GM23338 (cell line): ENCODE data around the gene ERVH48-1. TPM values are rescaled to one million over a fixed set of nuclear protein-coding genes. Genes with fewer than 3 reads are reported as not detected.
A peak's percentile ranks its signal among the peaks of the same experiment; 100 is the strongest.

Experiments used
- ATAC-seq: fragments of 200-7000 bp; cut with Tn5 transposase; 3 replicates; pipeline ENCODE4 v1.9.1; 2020
- DNase-seq: peaks from one replicate; pipeline ENCODE4 v3.0.0-alpha.2; 2015; ENCODE audit warnings: low spot score
- H2AFZ ChIP-seq: fragments of 200-600 bp; sonication (generic); 2 replicates; pipeline ENCODE4 v1.8.0; 2016; ENCODE audit warnings: antibody characterized with exemption, mild to moderate bottlenecking, moderate library complexity
- H3F3A ChIP-seq: fragments of 200-600 bp; sonication (generic); replicated peaks from 2 replicates; pipeline ENCODE4 v1.8.0; 2017; ENCODE audit warnings: antibody characterized with exemption, mixed run types, low read depth
- H3K27ac ChIP-seq: fragments of 200-600 bp; sonication (generic); 2 replicates; pipeline ENCODE4 v1.6.1; 2016; ENCODE audit warnings: low read depth
- H3K27me3 ChIP-seq: fragments of 200-600 bp; sonication (generic); 2 replicates; pipeline ENCODE4 v1.8.0; 2016; ENCODE audit warnings: mild to moderate bottlenecking, mixed run types, moderate library complexity; ENCODE audit not compliant: insufficient read depth
- H3K36me3 ChIP-seq: fragments of 200-600 bp; sonication (generic); 2 replicates; pipeline ENCODE4 v1.8.0; 2016; ENCODE audit warnings: mild to moderate bottlenecking; ENCODE audit not compliant: insufficient read depth
- H3K4me1 ChIP-seq: fragments of 200-600 bp; sonication (generic); 2 replicates; pipeline ENCODE4 v1.8.0; 2016; ENCODE audit warnings: mild to moderate bottlenecking, moderate library complexity; ENCODE audit not compliant: insufficient read depth
- H3K4me2 ChIP-seq: fragments of 200-600 bp; sonication (generic); 2 replicates; pipeline ENCODE4 v1.7.1; 2017; ENCODE audit warnings: mixed run types
- H3K4me3 ChIP-seq: fragments of 200-600 bp; sonication (generic); 2 replicates; pipeline ENCODE4 v1.6.1; 2016; ENCODE audit warnings: mixed run types
- H3K79me2 ChIP-seq: fragments of 200-600 bp; sonication (generic); replicated peaks from 2 replicates; pipeline ENCODE4 v1.8.0; 2017; ENCODE audit warnings: mild to moderate bottlenecking; ENCODE audit not compliant: insufficient read depth
- H3K9me2 ChIP-seq: fragments of 200-600 bp; sonication (generic); 2 replicates; pipeline ENCODE4 v1.8.0; 2017; ENCODE audit not compliant: insufficient read depth
- H4K20me1 ChIP-seq: fragments of 200-600 bp; sonication (generic); replicated peaks from 2 replicates; pipeline ENCODE4 v1.8.0; 2017; ENCODE audit warnings: mild to moderate bottlenecking; ENCODE audit not compliant: insufficient read depth
- H3K27ac Mint-ChIP-seq: 2 replicates; pipeline ENCODE4 v1.8.0; 2020; ENCODE audit warnings: inconsistent platforms, mild to moderate bottlenecking, moderate library complexity, mixed read lengths
- H3K27me3 Mint-ChIP-seq: 3 replicates; pipeline ENCODE4 v1.8.0; 2022; ENCODE audit warnings: low read depth, mild to moderate bottlenecking, moderate library complexity, mixed read lengths, inconsistent platforms; ENCODE audit not compliant: insufficient read depth, poor library complexity
- H3K36me3 Mint-ChIP-seq: 3 replicates; pipeline ENCODE4 v1.8.0; 2021; ENCODE audit warnings: low read depth, mild to moderate bottlenecking, inconsistent platforms, moderate library complexity, mixed read lengths
- H3K4me1 Mint-ChIP-seq: 3 replicates; pipeline ENCODE4 v1.8.0; 2020; ENCODE audit warnings: mild to moderate bottlenecking, inconsistent platforms, mixed read lengths
- H3K4me3 Mint-ChIP-seq: 3 replicates; pipeline ENCODE4 v1.8.0; 2021; ENCODE audit warnings: moderate library complexity, mild to moderate bottlenecking, inconsistent platforms, mixed read lengths
- H3K9me3 Mint-ChIP-seq: 3 replicates; pipeline ENCODE4 v1.8.0; 2020; ENCODE audit warnings: moderate library complexity, mild to moderate bottlenecking, inconsistent platforms, mixed read lengths
- EZH2 ChIP-seq: fragments of 200-600 bp; sonication (generic); IDR thresholded peaks from one replicate; pipeline ENCODE4 v1.8.0; 2017; ENCODE audit warnings: antibody characterized with exemption, mild to moderate bottlenecking, low read depth; ENCODE audit not compliant: unreplicated experiment
- NANOG ChIP-seq: IDR thresholded peaks from 2 replicates; pipeline ENCODE4 v1.6.1; 2016; ENCODE audit warnings: antibody characterized with exemption, borderline replicate concordance
- POLR2AphosphoS5 ChIP-seq: IDR thresholded peaks from 2 replicates; pipeline ENCODE4 v1.6.1; 2016; ENCODE audit warnings: antibody characterized with exemption, low read depth
- STAT1 ChIP-seq: IDR thresholded peaks from one replicate; pipeline ENCODE4 v1.6.1; 2016; ENCODE audit warnings: antibody characterized with exemption; ENCODE audit not compliant: unreplicated experiment
- ZNF114 ChIP-seq: fragments of 250-450 bp; sonication (Bioruptor Pico); IDR thresholded peaks from 2 replicates; pipeline ENCODE4 v1.5.0; 2020; ENCODE audit warnings: mild to moderate bottlenecking, moderate library complexity
- ZNF462 ChIP-seq: fragments of 250-450 bp; sonication (Bioruptor Pico); IDR thresholded peaks from 2 replicates; pipeline ENCODE4 v1.5.0; 2020; ENCODE audit warnings: mild to moderate bottlenecking, moderate library complexity
- polyA plus RNA-seq: library from polyadenylated mRNA; unstranded; fragments of >200 nt; fragmentation: Nextera tagmentation; extraction: Ambion mirVana; gene quantifications from 2 replicates; pipeline ENCODE4 v1.2.1, GENCODE V29; 2016
- total RNA-seq: library from RNA; depleted of rRNA; stranded (reverse); fragments of >200 nt; shearing (Covaris generic); gene quantifications from 2 replicates; pipeline ENCODE4 v1.2.3, GENCODE V29; 2014
- TF ChIP-seq, protein P1 (sequence below), 2 experiments: fragments of 200-600 bp in 1 of 2; sonication (generic) in 1 of 2; conservative IDR thresholded peaks; 2 replicates each; pipeline versions ENCODE4 v1.5.1 to v1.6.1; 2016 to 2017; ENCODE audit warnings: antibody characterized with exemption in 2 of 2, low read depth in 2 of 2, mild to moderate bottlenecking in 2 of 2, moderate library complexity in 1 of 2

Gene ERVH48-1
- total and polyA plus RNA-seq, 2 experiments from 2014 or later: 31.7 to 37.0 TPM

- TF ChIP-seq, protein P1, sequence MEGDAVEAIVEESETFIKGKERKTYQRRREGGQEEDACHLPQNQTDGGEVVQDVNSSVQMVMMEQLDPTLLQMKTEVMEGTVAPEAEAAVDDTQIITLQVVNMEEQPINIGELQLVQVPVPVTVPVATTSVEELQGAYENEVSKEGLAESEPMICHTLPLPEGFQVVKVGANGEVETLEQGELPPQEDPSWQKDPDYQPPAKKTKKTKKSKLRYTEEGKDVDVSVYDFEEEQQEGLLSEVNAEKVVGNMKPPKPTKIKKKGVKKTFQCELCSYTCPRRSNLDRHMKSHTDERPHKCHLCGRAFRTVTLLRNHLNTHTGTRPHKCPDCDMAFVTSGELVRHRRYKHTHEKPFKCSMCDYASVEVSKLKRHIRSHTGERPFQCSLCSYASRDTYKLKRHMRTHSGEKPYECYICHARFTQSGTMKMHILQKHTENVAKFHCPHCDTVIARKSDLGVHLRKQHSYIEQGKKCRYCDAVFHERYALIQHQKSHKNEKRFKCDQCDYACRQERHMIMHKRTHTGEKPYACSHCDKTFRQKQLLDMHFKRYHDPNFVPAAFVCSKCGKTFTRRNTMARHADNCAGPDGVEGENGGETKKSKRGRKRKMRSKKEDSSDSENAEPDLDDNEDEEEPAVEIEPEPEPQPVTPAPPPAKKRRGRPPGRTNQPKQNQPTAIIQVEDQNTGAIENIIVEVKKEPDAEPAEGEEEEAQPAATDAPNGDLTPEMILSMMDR (conservative IDR thresholded peaks at IDR 0.05; ENCODE audit: low read depth in 2 of 2): no peak
- TF ChIP-seq ZNF462 (CRISPR knock-in tag) (no peak), EZH2 (no peak), POLR2AphosphoS5 (no peak)
These were observed 39.8 kb upstream of the ERVH48-1 start (continued) for GRCh38 chr21:42965211-42965560.

DNA sequence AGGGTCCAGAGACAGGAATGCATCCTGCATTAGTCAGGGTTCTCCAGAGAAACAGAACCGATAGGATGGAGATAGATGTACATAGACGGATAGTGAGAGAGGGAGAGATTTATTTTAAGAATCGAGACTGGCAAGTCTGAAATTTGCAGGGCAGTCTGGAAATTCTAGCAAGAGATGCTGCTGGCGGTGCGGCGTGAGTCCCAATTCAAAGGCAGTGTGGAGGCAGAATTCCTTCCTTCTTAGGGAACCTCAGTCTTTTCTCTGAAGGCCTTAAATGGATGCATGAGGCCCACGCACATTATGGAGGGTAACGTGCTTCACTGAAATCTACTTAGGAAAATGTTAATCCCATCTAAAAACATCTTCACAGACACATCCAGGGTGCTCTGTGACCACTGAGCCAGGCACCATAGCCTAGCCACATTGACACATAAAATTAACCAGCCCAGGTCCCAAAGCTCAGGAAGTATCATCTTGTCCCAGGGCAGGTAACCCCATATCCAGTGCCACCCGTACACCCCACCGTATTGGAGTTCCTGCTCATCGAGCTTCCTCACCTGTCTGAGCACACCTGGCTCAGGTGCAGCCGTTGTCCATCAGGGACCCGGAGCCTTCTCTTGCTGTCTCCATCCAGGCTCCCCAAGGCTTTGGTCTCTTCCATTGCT lies 39.2 kb upstream of the ERVH48-1 start:
- H3K9me3 Mint-ChIP-seq: peaks cover 5% of the 10 kb centered on the region; the same call in 1 of the 3 replicates
- Histone ChIP-seq H3K9me2 (no peaks in the 10 kb centered on the region), H3K4me2 (no peak overlapping the region), H3K79me2 (no peaks in the 10 kb centered on the region), H3F3A (peaks cover 6% of the 10 kb centered on the region), H3K4me3 (no peak overlapping the region), H3K36me3 (no peaks in the 10 kb centered on the region), H3K27me3 (no peaks in the 10 kb centered on the region), H3K27ac (no peak overlapping the region), H2AFZ (peak overlapping the region; percentile 28; the same call in 1 of the 2 replicates), H3K4me1 (0 out of 2 replicates have a peak, but pooled peaks cover 10% of the 10 kb centered on the region), H4K20me1 (no peaks in the 10 kb centered on the region)
- peaks cover 3% of the 10 kb centered on the region; the same call in 2 of the 3 replicates for H3K36me3 Mint-ChIP-seq
- no peak overlapping the region for H3K4me3 Mint-ChIP-seq
- no peak for DNase-seq
- no peak overlapping the region for H3K27ac Mint-ChIP-seq
- peaks cover 16% of the 10 kb centered on the region for H3K4me1 Mint-ChIP-seq
- no peak for ATAC-seq
- peaks cover 10% of the 10 kb centered on the region for H3K27me3 Mint-ChIP-seq
- TF ChIP-seq, protein P1 (conservative IDR thresholded peaks at IDR 0.05; ENCODE audit: low read depth in 2 of 2): no peak
- no peak for TF ChIP-seq STAT1
- TF ChIP-seq NANOG: no peak
- TF ChIP-seq POLR2AphosphoS5: no peak
- no peak for TF ChIP-seq ZNF114 (CRISPR knock-in tag)
